Activated CD8-positive, alpha-beta T cell treated with anti-CD3 and anti-CD28 coated beads for 36 hours (primary cell): ENCODE measurements around the gene MIA2. TPM values are rescaled to one million over a fixed set of nuclear protein-coding genes. Genes with fewer than 3 reads are reported as not detected.

Experiments
- ATAC-seq: fragments of 200-7000 bp; cut with Tn5 transposase; one replicate; pipeline ENCODE4 v1.10.0; 2021; ENCODE audit warnings: mild to moderate bottlenecking, moderate library complexity
- CTCF ChIA-PET: fragments of 350-600 bp; sonication (Branson Sonifier 250); formaldehyde crosslinking; loops from one replicate; lab custom pipeline; 2021; ENCODE audit warnings: antibody characterized with exemption; lab: Charles Lee
- POLR2A ChIA-PET: fragments of 350-600 bp; sonication (Branson Sonifier 250); formaldehyde crosslinking; loops from one replicate; lab custom pipeline; 2021; ENCODE audit warnings: antibody characterized with exemption; lab: Charles Lee
- DNase-seq: peaks from one replicate; pipeline ENCODE4 v3.0.0-alpha.2; 2020
- H3K27ac Mint-ChIP-seq: one replicate; pipeline ENCODE4 v1.8.0; 2021; ENCODE audit warnings: mild to moderate bottlenecking, mixed read lengths
- H3K27me3 Mint-ChIP-seq: one replicate; pipeline ENCODE4 v1.8.0; 2021; ENCODE audit warnings: mixed read lengths
- H3K36me3 Mint-ChIP-seq: one replicate; pipeline ENCODE4 v1.8.0; 2021; ENCODE audit warnings: low read depth, mixed read lengths
- H3K4me1 Mint-ChIP-seq: one replicate; pipeline ENCODE4 v1.8.0; 2021; ENCODE audit warnings: low read depth, mixed read lengths
- H3K4me3 Mint-ChIP-seq: one replicate; pipeline ENCODE4 v1.8.0; 2021; ENCODE audit warnings: mild to moderate bottlenecking, moderate library complexity, mixed read lengths
- H3K9me3 Mint-ChIP-seq: one replicate; pipeline ENCODE4 v1.8.0; 2021; ENCODE audit warnings: mixed read lengths
- intact Hi-C: fragments of 100-400 bp; cut with micrococcal nuclease; formaldehyde crosslinking; loops from one replicate; pipeline ENCODE4 v1.10.0; 2022
- total RNA-seq, 2 experiments: library from RNA; stranded (reverse); gene quantifications; one replicate each; pipeline ENCODE4 v1.2.3, GENCODE V29; 2021
- TF ChIP-seq, protein P1 (sequence below): fragments of 200-600 bp; IDR thresholded peaks from one replicate; pipeline ENCODE4 v1.8.0; 2022; ENCODE audit warnings: antibody characterized with exemption, mild to moderate bottlenecking

MIA2 gene
- total RNA-seq, 2 experiments from 2014 or later = 17.6 to 18.3 TPM

DNA sequence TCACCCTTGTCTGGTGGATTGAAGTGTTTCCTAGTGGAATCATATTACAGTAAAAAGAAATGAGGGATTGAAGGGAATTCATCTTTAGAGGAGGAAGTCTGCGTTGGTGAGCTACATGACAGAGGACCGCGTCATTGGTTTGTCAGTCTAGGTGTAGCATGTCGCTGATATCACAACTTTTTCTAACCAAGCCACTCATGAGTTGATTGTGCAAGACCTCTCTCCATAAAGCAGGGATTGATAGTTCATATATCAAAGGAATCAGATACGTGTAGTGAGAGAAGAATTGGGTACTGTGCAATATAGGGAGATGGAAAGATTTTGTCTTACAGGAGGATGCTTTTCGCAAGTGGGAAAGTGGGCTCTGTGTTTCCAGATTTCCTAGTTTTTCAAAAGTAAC, 201.5 kb downstream of the MIA2 start:
- ATAC-seq (no peak), DNase-seq (no peak)
- Mint-ChIP-seq H3K27me3 (no peaks in the 10 kb centered on the region), H3K36me3 (peaks cover 3% of the 10 kb centered on the region), H3K9me3 (no peaks in the 10 kb centered on the region), H3K27ac (no peak overlapping the region), H3K4me3 (no peak overlapping the region), H3K4me1 (peaks cover 7% of the 10 kb centered on the region)
- TF ChIP-seq, protein P1, sequence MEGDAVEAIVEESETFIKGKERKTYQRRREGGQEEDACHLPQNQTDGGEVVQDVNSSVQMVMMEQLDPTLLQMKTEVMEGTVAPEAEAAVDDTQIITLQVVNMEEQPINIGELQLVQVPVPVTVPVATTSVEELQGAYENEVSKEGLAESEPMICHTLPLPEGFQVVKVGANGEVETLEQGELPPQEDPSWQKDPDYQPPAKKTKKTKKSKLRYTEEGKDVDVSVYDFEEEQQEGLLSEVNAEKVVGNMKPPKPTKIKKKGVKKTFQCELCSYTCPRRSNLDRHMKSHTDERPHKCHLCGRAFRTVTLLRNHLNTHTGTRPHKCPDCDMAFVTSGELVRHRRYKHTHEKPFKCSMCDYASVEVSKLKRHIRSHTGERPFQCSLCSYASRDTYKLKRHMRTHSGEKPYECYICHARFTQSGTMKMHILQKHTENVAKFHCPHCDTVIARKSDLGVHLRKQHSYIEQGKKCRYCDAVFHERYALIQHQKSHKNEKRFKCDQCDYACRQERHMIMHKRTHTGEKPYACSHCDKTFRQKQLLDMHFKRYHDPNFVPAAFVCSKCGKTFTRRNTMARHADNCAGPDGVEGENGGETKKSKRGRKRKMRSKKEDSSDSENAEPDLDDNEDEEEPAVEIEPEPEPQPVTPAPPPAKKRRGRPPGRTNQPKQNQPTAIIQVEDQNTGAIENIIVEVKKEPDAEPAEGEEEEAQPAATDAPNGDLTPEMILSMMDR = no peak
- CTCF ChIA-PET = interaction anchor here (1.3 to 2.1 kb wide), 2 partner anchors 9 to 11 kb away, joined by 5 to 12 read pairs; no protein-coding TSS in a partner anchor
- intact Hi-C loops = no loop called here
- POLR2A ChIA-PET = interaction anchor here (0.5 kb wide), 1 partner anchor 1359 kb away, joined by 4 read pairs; no protein-coding TSS in a partner anchor

Other genes starting within 250 kb of the MIA2 start
- gene SEC23A, start 130.7 kb upstream of the MIA2 start, total RNA-seq = 10 to 100 TPM; 45.4 to 45.6 TPM
- 10 to 100 TPM; 21.6 to 25.3 TPM for gene GEMIN2, start 119.6 kb upstream of the MIA2 start, total RNA-seq
- 10 to 100 TPM; 15.5 to 19.1 TPM for gene TRAPPC6B, start 63.6 kb upstream of the MIA2 start, total RNA-seq
- 100 to 1,000 TPM; 106 to 107 TPM for gene PNN, start 58.7 kb upstream of the MIA2 start, total RNA-seq
- 10 to 100 TPM; 16.8 to 18.6 TPM for gene FBXO33, start 198.5 kb downstream of the MIA2 start, total RNA-seq